Adrenal gland (tissue), 5 donors: ENCODE measurements around the gene RBPJ.

ENCODE experiments used
- POLR2A ChIP-seq, 2 donors: fragments of 450-650 bp; IDR thresholded peaks; one replicate each; pipeline ENCODE4 v1.6.1; 2017; ENCODE audit warnings: antibody characterized with exemption in 2 of 2, mild to moderate bottlenecking in 2 of 2, moderate library complexity in 1 of 2
- TF ChIP-seq, protein P1 (sequence below), 6 experiments: fragments of 450-650 bp in 4 of 6; fragments of 200-600 bp in 2 of 6; sonication (generic) in 1 of 6; IDR thresholded peaks; 1 replicate in 5 of 6; 2 replicates in 1 of 6; pipeline versions ENCODE4 v1.5.1 to v1.8.0; 2016 to 2021; ENCODE audit warnings: antibody characterized with exemption in 6 of 6, mild to moderate bottlenecking in 2 of 6, moderate library complexity in 1 of 6
- donor health status: DM: no; HTN: no; CAD: no.

GRCh38 chr4:26296514-26296913 is 24.3 kb upstream of the RBPJ start:
- TF ChIP-seq, protein P1, sequence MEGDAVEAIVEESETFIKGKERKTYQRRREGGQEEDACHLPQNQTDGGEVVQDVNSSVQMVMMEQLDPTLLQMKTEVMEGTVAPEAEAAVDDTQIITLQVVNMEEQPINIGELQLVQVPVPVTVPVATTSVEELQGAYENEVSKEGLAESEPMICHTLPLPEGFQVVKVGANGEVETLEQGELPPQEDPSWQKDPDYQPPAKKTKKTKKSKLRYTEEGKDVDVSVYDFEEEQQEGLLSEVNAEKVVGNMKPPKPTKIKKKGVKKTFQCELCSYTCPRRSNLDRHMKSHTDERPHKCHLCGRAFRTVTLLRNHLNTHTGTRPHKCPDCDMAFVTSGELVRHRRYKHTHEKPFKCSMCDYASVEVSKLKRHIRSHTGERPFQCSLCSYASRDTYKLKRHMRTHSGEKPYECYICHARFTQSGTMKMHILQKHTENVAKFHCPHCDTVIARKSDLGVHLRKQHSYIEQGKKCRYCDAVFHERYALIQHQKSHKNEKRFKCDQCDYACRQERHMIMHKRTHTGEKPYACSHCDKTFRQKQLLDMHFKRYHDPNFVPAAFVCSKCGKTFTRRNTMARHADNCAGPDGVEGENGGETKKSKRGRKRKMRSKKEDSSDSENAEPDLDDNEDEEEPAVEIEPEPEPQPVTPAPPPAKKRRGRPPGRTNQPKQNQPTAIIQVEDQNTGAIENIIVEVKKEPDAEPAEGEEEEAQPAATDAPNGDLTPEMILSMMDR (IDR thresholded peaks at IDR 0.05), result no peak
- no peak for TF ChIP-seq POLR2A (IDR thresholded peaks at IDR 0.05)
